Mesodermal cell (in vitro differentiated cells): ENCODE results near the gene MMP23B.
A peak's percentile ranks its signal among the peaks of the same experiment; 100 is the strongest.
"Not testable (repeated sequence)": the region's sequence is repeated elsewhere in the genome, so short reads cannot be mapped to it uniquely, and the experiment has no call there.

Experiments
- H3K27ac ChIP-seq: 2 replicates; pipeline ENCODE4 v1.7.0; 2013; ENCODE audit warnings: mild to moderate bottlenecking, low read depth, low read length, moderate library complexity; ENCODE audit not compliant: severe bottlenecking
- H3K36me3 ChIP-seq: 2 replicates; pipeline ENCODE4 v1.7.1; 2013; ENCODE audit warnings: mild to moderate bottlenecking, low read length, moderate library complexity; ENCODE audit not compliant: control insufficient read depth, insufficient read depth
- H3K4me1 ChIP-seq: one replicate; pipeline ENCODE4 v1.7.1; 2013; ENCODE audit warnings: mild to moderate bottlenecking, low read length; ENCODE audit not compliant: insufficient read depth, control insufficient read depth, poor library complexity, severe bottlenecking
- H3K4me3 ChIP-seq: 2 replicates; pipeline ENCODE4 v1.7.0; 2013; ENCODE audit warnings: low read length, control low read depth, mild to moderate bottlenecking; ENCODE audit not compliant: insufficient read depth, poor library complexity, severe bottlenecking; ENCODE audit errors: extremely low read depth
- H3K9me3 ChIP-seq: 2 replicates; pipeline ENCODE4 v1.7.1; 2013; ENCODE audit warnings: mild to moderate bottlenecking, low read length, moderate library complexity; ENCODE audit not compliant: control insufficient read depth
- WGBS, 2 experiments: methylation state at CpG; one replicate each; pipeline ENCODE4 v1.1.5; 2013; ENCODE audit warnings: missing lambda C conversion rate in 2 of 2; ENCODE audit not compliant: insufficient coverage in 2 of 2; 5-methylcytosine and 5-hydroxymethylcytosine counted together

The MMP23B gene

DNA sequence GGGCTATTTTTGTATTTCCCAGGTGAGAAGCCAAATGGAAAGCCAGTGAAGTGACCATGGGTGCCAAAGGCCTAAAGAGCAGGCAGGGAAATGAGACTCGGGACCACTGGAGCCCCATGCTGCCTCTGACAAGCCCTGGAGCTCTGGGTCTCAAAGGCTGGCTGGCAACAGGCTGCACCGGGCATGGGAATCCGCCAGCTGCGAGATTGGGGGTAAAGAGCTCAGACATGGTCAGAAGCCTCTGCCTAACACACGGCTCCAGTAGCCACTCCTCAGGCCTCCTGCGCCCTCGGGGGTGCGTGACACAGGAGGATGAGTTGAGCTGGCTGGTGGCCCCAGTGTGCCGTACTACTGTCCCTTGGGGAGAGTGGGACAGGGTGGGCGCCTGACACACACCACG, 32.3 kb downstream of the MMP23B start:
- WGBS, 2 experiments: no CpG with 5 or more reads among the region's 11 CpGs
- not testable (repeated sequence) for H3K27ac ChIP-seq, H3K4me3 ChIP-seq, H3K4me1 ChIP-seq, H3K9me3 ChIP-seq
- peaks cover 34% of the 10 kb centered on the region for H3K36me3 ChIP-seq

DNA sequence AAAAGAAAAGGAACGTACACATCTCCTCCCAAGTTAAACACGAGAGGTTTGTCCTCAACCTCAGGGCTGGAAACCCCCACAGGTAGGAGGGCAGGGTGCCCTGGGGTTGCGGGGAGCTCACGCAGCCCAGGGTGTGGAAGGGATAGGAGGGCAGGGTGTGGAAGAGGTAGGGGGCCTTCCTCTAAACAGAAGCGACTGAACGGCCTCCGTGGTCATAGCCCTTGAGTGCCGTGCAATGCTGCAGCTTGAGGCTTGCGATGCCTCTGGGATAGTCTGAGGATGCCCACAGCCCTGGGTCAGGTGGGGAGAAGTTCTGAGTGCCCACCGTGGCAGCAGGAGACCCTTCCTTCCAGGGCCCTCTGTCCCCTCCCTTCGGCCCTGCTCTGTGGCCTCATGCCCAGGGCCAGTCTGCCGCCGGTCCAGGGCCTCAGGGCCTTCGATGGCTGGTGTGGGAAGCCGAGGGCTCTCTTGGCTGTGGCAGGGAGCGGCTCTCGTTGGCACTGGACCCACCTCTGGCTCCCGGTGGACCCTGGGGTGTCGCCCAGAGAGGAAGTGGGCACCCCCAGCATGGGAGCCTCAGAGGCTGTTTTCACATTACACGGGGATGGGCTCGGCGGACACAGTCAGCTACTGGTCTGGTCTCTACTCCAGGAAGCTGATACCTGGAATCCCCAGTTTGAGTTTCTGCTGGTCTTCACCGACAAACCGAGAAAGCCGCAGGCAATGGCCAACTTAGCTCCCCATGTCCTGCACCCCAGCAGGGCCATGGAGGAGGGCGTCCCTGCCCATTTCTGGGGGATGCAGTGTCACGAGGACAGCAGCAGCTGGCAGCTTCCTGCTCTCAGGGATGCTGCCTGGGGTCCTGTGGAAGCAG, 33.2 kb downstream of the MMP23B start:
- H3K27ac ChIP-seq: no peak overlapping the region
- H3K9me3 ChIP-seq: no peaks in the 10 kb centered on the region
- no peaks in the 10 kb centered on the region for H3K4me1 ChIP-seq
- WGBS, 2 experiments: 95% methylated on average over 26 of the region's 27 CpGs
- peaks cover 42% of the 10 kb centered on the region for H3K36me3 ChIP-seq
- H3K4me3 ChIP-seq: no peak overlapping the region

DNA sequence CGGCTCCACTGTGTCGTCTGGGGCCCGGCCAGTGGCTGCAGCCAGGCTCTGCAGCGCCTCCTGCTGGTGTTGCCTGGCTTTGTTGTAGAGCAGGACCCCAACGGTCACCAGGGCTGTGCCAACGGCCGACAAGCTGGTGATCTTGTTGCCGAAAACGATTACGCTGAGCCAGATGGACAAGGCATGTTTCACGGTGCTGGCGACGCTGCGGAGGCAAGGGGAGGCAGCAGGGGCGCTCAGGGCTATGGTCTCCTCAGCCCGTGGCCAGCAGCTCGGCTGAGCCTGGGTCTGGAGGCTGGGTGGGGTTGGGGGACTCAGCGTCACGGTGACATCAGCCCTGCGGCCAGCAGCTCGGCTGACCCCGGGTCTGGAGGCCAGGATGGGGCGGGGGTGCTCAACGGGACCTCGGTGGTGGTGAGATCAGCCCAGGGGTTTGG, 33.9 kb downstream of the MMP23B start:
- H3K9me3 ChIP-seq: no peaks in the 10 kb centered on the region
- WGBS, 2 experiments: 94 to 95% methylated on average over 24 to 25 of the region's 25 CpGs

DNA sequence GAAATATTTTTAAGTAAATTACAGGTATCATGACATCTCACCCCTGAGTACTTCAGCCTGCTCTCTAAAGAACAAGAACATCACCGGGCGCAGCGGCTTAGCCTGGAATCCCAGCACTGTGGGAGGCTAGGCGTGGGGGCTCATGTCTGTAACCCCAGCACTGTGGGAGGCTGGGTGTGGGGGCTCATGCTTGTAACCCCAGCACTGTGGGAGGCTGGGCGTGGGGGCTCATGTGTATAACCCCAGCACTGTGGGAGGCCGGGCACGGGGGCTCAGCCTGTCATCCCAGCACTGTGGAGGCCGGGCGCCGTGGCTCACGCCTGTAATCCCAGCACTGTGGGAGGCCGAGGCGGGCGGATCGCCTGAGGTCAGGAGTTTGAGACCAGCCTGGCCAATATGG, 34.6 kb downstream of the MMP23B start:
- 98 to 100% methylated on average over 10 of the region's 15 CpGs for WGBS, 2 experiments
- H3K27ac ChIP-seq: no peak overlapping the region
- H3K9me3 ChIP-seq: no peaks in the 10 kb centered on the region
- H3K4me3 ChIP-seq: no peak overlapping the region
- H3K4me1 ChIP-seq: no peaks in the 10 kb centered on the region
- H3K36me3 ChIP-seq: peaks cover 54% of the 10 kb centered on the region

More for the DNA sequence above, 33.9 kb downstream of the MMP23B start:
- Histone ChIP-seq H3K27ac (no peak overlapping the region), H3K4me1 (no peaks in the 10 kb centered on the region), H3K36me3 (peaks cover 47% of the 10 kb centered on the region), H3K4me3 (no peak overlapping the region)

DNA sequence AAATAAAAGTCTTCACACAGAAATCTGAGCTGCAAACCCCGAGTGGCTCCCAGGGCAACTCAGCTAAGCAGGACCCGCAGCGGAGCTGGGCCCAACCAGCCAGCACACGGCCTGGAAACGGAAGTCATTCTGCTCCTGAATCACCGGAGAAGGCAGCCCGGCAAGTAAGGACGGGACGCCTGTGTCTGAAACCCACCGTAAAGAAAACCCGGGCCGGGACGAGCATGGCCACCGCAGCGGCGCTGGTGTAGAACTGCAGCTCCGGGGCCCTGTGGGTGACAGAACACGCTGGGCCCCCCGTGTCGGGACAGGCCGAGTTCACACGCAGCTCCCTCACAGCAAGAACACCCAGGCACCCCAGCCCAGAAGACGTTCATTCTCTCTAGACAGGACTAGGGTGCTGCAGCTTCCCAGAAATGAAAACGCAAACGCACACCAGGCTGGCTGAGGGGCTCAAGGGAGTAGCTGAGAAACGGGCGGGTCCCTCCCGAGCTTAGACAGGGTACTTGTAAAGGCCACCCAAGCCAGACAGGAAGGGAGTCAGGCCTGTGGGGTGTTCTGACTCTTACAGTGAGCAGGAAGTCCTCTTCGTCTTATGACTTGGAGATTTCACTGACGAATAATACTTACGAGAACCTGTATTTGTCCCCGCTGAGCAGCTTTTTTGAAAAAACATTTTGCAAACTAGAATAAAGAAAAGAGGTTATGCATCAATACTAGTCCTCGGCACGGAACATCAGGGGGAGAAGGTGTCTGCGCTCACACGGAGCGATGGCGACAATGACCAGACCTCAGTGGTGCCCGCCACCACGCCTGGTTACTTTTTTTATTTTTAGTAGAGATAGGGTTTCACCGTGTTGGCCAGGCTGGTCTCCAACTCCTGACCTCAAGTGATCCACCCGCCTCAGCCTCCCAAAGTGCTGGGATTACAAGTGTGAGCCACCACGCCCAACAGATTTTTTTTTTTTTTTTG, 37.8 kb downstream of the MMP23B start:
- peak overlapping the region; percentile 41 for H3K27ac ChIP-seq
- H3K9me3 ChIP-seq: no peaks in the 10 kb centered on the region
- 94 to 95% methylated on average over 34 to 39 of the region's 43 CpGs for WGBS, 2 experiments
- H3K36me3 ChIP-seq: peaks cover 72% of the 10 kb centered on the region
- H3K4me1 ChIP-seq: no peaks in the 10 kb centered on the region
- no peak overlapping the region for H3K4me3 ChIP-seq

DNA sequence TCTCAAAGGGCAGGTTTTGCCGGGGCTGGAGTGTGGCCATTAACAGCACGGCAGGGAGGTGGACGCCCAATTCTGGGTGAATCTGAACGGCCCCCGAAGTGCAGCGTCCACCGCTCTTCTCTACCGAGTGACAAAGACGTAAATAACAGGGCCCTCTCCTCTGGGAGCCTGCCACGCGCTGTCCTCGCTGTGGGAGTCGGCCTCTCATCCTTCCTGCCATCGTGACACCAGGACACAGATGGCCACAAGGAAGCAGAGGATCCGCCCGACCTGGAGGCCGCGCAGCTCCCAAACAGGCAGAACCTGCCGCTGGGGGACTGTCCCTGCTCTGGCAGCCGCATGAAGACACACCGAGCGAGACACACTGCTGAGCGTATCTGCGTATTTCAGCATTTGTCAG, 38.9 kb downstream of the MMP23B start:
- H3K27ac ChIP-seq: no peak overlapping the region
- no peaks in the 10 kb centered on the region for H3K9me3 ChIP-seq
- peaks cover 60% of the 10 kb centered on the region for H3K36me3 ChIP-seq
- WGBS, 2 experiments: 95 to 97% methylated on average over 24 of the region's 24 CpGs
- H3K4me3 ChIP-seq: no peak overlapping the region
- H3K4me1 ChIP-seq: no peaks in the 10 kb centered on the region

DNA sequence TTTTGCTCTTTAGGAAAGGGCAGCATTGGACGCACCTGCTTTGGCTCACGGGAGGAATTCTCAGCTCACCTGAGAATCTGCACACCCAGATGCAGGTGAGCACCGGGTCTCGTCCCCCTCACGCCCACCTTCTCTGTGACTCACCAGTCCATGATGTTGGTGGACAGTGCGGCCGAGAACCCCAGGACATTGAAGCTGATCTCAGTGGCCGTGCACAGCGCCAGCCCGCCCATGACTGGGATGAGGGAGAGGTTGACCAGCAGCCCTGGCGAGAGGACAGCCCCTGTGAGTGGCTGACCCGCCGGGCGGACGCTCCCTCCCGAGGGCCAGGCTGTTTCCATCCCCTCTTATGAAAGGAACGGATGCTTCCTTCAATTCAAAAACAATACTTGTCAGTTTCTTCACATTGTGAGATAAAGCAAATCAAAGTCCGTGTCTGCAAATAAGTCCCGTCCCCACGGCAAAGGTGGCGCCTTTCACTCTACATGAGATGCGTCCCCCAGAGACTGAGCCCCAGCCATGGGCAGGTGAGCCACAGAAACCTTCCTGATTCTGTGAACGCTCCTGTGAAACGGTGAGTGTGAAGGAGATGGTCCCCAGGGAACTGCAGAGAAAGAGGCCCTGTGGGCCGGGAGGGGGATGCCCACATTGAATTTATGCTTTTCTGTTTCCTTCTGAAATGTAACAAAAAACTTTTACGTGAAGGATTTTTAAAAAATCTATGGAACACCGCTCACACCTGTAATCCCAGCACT, 39.6 kb downstream of the MMP23B start:
- H3K4me3 ChIP-seq: no peak overlapping the region
- no peaks in the 10 kb centered on the region for H3K9me3 ChIP-seq
- H3K36me3 ChIP-seq: peaks cover 54% of the 10 kb centered on the region
- WGBS, 2 experiments: 92 to 96% methylated on average over 20 to 24 of the region's 27 CpGs
- no peak overlapping the region for H3K27ac ChIP-seq
- no peaks in the 10 kb centered on the region for H3K4me1 ChIP-seq

DNA sequence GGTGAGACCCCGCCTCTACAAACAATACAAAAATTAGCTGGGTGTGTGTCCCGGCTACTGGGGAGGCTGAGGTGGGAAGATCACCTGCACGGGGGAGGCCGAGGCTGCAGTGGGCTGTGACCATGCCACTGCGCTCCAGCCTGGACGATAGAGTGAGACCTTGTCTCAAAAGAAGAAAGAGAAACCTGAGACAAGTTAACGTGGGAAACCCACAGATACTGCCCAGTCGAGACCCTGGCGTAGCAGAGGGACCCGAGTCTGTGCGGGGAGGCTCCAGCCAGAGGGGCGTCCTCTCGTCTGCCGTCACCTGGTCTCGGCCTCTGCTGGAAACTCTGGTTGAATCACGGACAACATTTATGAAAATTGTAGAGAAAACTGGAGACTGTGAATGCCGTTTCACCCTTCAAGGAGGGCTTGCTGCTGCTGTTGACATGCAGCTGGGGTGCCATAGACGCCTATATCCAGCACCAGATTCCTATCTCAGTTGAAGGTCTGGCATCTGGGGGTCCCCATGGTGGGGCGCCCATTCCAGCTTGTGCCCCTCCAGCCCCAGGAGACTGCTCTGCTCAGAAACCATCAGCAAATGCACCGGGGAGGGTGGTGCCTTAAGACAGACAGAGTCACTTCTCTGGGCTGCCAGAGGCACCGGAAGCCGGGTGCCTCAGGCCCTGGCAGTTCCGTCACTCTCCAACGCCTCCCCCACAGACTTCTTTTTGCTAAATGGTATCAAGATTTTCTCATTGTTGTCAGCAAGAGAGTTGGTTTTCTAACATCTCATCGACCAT, 40.4 kb downstream of the MMP23B start:
- H3K4me1 ChIP-seq: no peaks in the 10 kb centered on the region
- no peak overlapping the region for H3K4me3 ChIP-seq
- WGBS, 2 experiments: 95 to 98% methylated on average over 21 to 24 of the region's 25 CpGs
- no peak overlapping the region for H3K27ac ChIP-seq
- H3K36me3 ChIP-seq: peaks cover 52% of the 10 kb centered on the region
- H3K9me3 ChIP-seq: no peaks in the 10 kb centered on the region

DNA sequence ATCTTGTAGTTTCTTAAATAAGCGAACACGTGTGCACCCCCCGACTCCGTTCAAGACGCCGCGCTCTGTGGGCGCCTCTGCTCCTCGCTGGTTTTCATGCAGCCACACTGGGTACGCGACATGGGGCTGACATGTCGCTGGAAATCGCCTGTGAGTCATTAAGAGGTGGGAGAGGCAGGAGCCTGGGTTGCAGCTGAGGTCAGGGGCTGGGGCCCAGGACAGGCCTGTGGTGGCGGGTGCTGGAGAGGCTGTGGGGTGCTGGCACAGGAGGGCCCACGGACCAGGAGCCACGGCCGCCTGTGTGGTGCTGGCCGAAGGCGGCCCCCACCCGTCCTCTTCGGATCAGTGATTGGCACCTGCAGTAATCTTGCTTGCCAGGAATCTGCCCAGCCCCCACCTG, 42.8 kb downstream of the MMP23B start:
- 85 to 88% methylated on average over 5 to 12 of the region's 21 CpGs for WGBS, 2 experiments
- not testable (repeated sequence) for H3K9me3 ChIP-seq

DNA sequence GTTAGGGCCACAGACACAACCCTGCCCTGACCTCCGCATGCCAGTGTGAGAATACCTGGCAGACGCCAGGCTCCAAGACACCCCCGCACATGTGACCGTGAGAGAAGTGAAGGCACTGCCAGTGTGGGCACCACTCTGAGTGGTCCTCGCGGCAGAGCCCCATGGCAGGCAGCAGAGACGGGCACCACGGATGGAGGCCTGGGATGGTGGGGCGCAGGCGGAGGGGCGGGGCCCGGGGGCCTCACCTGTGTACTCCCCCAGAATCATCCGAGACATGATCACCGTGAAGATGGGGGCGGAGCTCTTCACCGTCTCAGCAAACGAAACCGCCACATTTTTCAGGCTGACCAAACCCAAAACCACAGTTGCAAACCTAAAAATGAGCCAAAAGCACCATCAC, 43.2 kb downstream of the MMP23B start:
- H3K9me3 ChIP-seq, H3K27ac ChIP-seq, H3K4me1 ChIP-seq, H3K4me3 ChIP-seq: not testable (repeated sequence)
- peaks cover 33% of the 10 kb centered on the region for H3K36me3 ChIP-seq
- WGBS, 2 experiments: no CpG with 5 or more reads among the region's 18 CpGs

More for the DNA sequence above, 42.8 kb downstream of the MMP23B start:
- peaks cover 33% of the 10 kb centered on the region for H3K36me3 ChIP-seq
- not testable (repeated sequence) for H3K4me1 ChIP-seq, H3K4me3 ChIP-seq, H3K27ac ChIP-seq
